H1 (cell line): Measurements from ENCODE around the gene HES7. TPM values are rescaled to one million over a fixed set of nuclear protein-coding genes. Genes with fewer than 3 reads are reported as not detected.

ENCODE experiments used
- CTCF ChIA-PET: fragments of 300-600 bp; sonication (Branson Sonifier 250); formaldehyde crosslinking; loops from one replicate; lab custom pipeline; 2021; ENCODE audit not compliant: partially characterized antibody; lab: Charles Lee
- POLR2A ChIA-PET: fragments of 300-600 bp; sonication (Branson Sonifier 250); formaldehyde crosslinking; loops from one replicate; lab custom pipeline; 2021; ENCODE audit warnings: inconsistent platforms; ENCODE audit not compliant: partially characterized antibody; lab: Charles Lee
- DNase-seq, 2 experiments: peaks; one replicate each; pipeline versions ENCODE4 v3.0.0 to v3.0.0-alpha.2; 2010 to 2022; ENCODE audit warnings: low spot score in 2 of 2, low read depth in 1 of 2, mixed read lengths in 1 of 2
- FAIRE-seq: peaks from 2 replicates; lab custom pipeline; 2011; peaks lifted over from hg19 to GRCh38; lab: Jason Lieb, UNC
- H2AFZ ChIP-seq: 2 replicates; pipeline ENCODE4 v1.8.1; 2012; ENCODE audit warnings: low read length, inconsistent platforms
- H2AK5ac ChIP-seq: 2 replicates; pipeline ENCODE4 v1.6.1; 2013; ENCODE audit warnings: low read depth, low read length
- H2BK120ac ChIP-seq: replicated peaks from 2 replicates; pipeline ENCODE3; 2013; ENCODE audit warnings: low read depth, low read length, inconsistent platforms
- H2BK12ac ChIP-seq: 2 replicates; pipeline ENCODE4 v1.6.1; 2013; ENCODE audit warnings: low read depth, low read length
- H2BK15ac ChIP-seq: 2 replicates; pipeline ENCODE4 v1.6.1; 2013; ENCODE audit warnings: low read length
- H2BK20ac ChIP-seq: 2 replicates; pipeline ENCODE4 v1.6.1; 2013; ENCODE audit warnings: low read length
- H2BK5ac ChIP-seq: 2 replicates; pipeline ENCODE4 v1.6.1; 2013; ENCODE audit warnings: low read depth, low read length
- H3K14ac ChIP-seq: 2 replicates; pipeline ENCODE4 v1.6.1; 2013; ENCODE audit warnings: inconsistent platforms; ENCODE audit not compliant: insufficient read length
- H3K18ac ChIP-seq: 2 replicates; pipeline ENCODE4 v1.6.1; 2013; ENCODE audit warnings: low read length; ENCODE audit errors: extremely low read depth
- H3K23ac ChIP-seq: 2 replicates; pipeline ENCODE4 v1.6.1; 2013; ENCODE audit warnings: inconsistent platforms; ENCODE audit not compliant: insufficient read length
- H3K23me2 ChIP-seq: 2 replicates; pipeline ENCODE4 v1.6.1; 2013; ENCODE audit warnings: low read depth, low read length
- H3K27ac ChIP-seq: 2 replicates; pipeline ENCODE4 v1.6.1; 2011; ENCODE audit warnings: low read depth, low read length, inconsistent platforms
- H3K27me3 ChIP-seq, 4 experiments: replicated peaks in 1 of 4; 1 replicate in 1 of 4; 2 replicates in 3 of 4; pipeline versions ENCODE4 v1.6.1 to v1.8.1; 2011 to 2013; ENCODE audit warnings: low read length in 3 of 4, mild to moderate bottlenecking in 3 of 4, inconsistent platforms in 2 of 4, mixed read lengths in 2 of 4, moderate library complexity in 1 of 4; ENCODE audit not compliant: control insufficient read depth in 3 of 4, insufficient read depth in 3 of 4; ENCODE audit errors: extremely low read depth in 1 of 4
- H3K36me3 ChIP-seq, 4 experiments: 2 replicates each; pipeline versions ENCODE4 v1.6.1 to v1.8.1; 2011 to 2013; ENCODE audit warnings: mild to moderate bottlenecking in 4 of 4, low read length in 3 of 4, moderate library complexity in 2 of 4, control low read depth in 1 of 4, inconsistent platforms in 1 of 4; ENCODE audit not compliant: insufficient read depth in 4 of 4, control insufficient read depth in 2 of 4
- H3K4ac ChIP-seq: replicated peaks from 2 replicates; pipeline ENCODE3; 2013; ENCODE audit warnings: low read length, low read depth, mixed read lengths, inconsistent platforms; ENCODE audit not compliant: insufficient read length
- H3K4me1 ChIP-seq, 4 experiments: replicated peaks in 1 of 4; 1 replicate in 1 of 4; 2 replicates in 3 of 4; pipeline versions ENCODE4 v1.6.1 to v1.8.1; 2011 to 2013; ENCODE audit warnings: low read length in 3 of 4, inconsistent platforms in 2 of 4, mixed read lengths in 1 of 4; ENCODE audit not compliant: insufficient read depth in 4 of 4, control insufficient read depth in 3 of 4
- H3K4me2 ChIP-seq, 2 experiments: 2 replicates each; pipeline versions ENCODE4 v1.6.1 to v1.8.1; 2011 to 2013; ENCODE audit warnings: low read depth in 2 of 2, low read length in 2 of 2, control low read depth in 1 of 2, inconsistent platforms in 1 of 2, mild to moderate bottlenecking in 1 of 2; ENCODE audit not compliant: insufficient read depth in 1 of 2
- H3K4me3 ChIP-seq, 4 experiments: fragments of 200-600, 300-600 bp in 1 of 4; sonication (generic), shearing (Covaris generic), sonication (Bioruptor Twin) in 1 of 4; 2 replicates each; pipeline versions ENCODE4 v1.5.1 to v1.8.1; 2011 to 2016; ENCODE audit warnings: low read length in 4 of 4, low read depth in 3 of 4, control low read depth in 2 of 4, inconsistent platforms in 2 of 4, mild to moderate bottlenecking in 2 of 4, mixed read lengths in 1 of 4, moderate library complexity in 1 of 4; ENCODE audit not compliant: insufficient read depth in 2 of 4; ENCODE audit errors: extremely low read depth in 1 of 4
- H3K56ac ChIP-seq: replicated peaks from 2 replicates; pipeline ENCODE3; 2013; ENCODE audit warnings: low read depth, mild to moderate bottlenecking, mixed read lengths, low read length, inconsistent platforms; ENCODE audit not compliant: insufficient read length
- H3K79me1 ChIP-seq: 2 replicates; pipeline ENCODE4 v1.6.1; 2013; ENCODE audit warnings: low read depth, low read length, control low read depth
- H3K79me2 ChIP-seq, 2 experiments: 2 replicates each; pipeline versions ENCODE4 v1.6.1 to v1.8.1; 2012 to 2013; ENCODE audit warnings: low read length in 2 of 2, mild to moderate bottlenecking in 2 of 2, inconsistent platforms in 1 of 2; ENCODE audit not compliant: insufficient read depth in 2 of 2, control insufficient read depth in 1 of 2
- H3K9ac ChIP-seq, 4 experiments: replicated peaks in 1 of 4; 1 replicate in 1 of 4; 2 replicates in 3 of 4; pipeline versions ENCODE4 v1.6.1 to v1.8.1; 2011 to 2013; ENCODE audit warnings: low read depth in 3 of 4, low read length in 3 of 4, control low read depth in 2 of 4, mild to moderate bottlenecking in 2 of 4, moderate library complexity in 2 of 4, inconsistent platforms in 1 of 4; ENCODE audit errors: extremely low read depth in 1 of 4
- H3K9me3 ChIP-seq, 2 experiments: 2 replicates each; pipeline versions ENCODE4 v1.6.1 to v1.8.1; 2012 to 2013; ENCODE audit warnings: mild to moderate bottlenecking in 2 of 2, moderate library complexity in 2 of 2, control low read depth in 1 of 2, inconsistent platforms in 1 of 2, low read depth in 1 of 2, low read length in 1 of 2, mixed read lengths in 1 of 2; ENCODE audit not compliant: insufficient read depth in 2 of 2
- H4K20me1 ChIP-seq, 2 experiments: replicated peaks in 1 of 2; 2 replicates each; pipeline versions ENCODE3 to v1.8.1; 2011 to 2013; ENCODE audit warnings: inconsistent platforms in 2 of 2, low read length in 2 of 2, mild to moderate bottlenecking in 1 of 2; ENCODE audit not compliant: insufficient read depth in 2 of 2, control insufficient read depth in 1 of 2
- H4K5ac ChIP-seq: 2 replicates; pipeline ENCODE4 v1.6.1; 2013; ENCODE audit warnings: low read length, low read depth, mixed read lengths, inconsistent platforms; ENCODE audit not compliant: insufficient read length
- H4K8ac ChIP-seq: 2 replicates; pipeline ENCODE4 v1.8.0; 2013; ENCODE audit warnings: mild to moderate bottlenecking, moderate library complexity, low read length, inconsistent platforms; ENCODE audit not compliant: insufficient read depth; ENCODE audit errors: extremely low read depth
- H4K91ac ChIP-seq: replicated peaks from 2 replicates; pipeline ENCODE3; 2013; ENCODE audit warnings: low read length, mixed read lengths, inconsistent platforms; ENCODE audit not compliant: insufficient read length
- CTCF ChIP-seq, 3 experiments: IDR thresholded peaks; 1 replicate in 2 of 3; 2 replicates in 1 of 3; pipeline versions ENCODE4 v1.5.1 to v1.6.1; 2011; ENCODE audit warnings: low read length in 3 of 3, mild to moderate bottlenecking in 3 of 3, inconsistent platforms in 2 of 3, low read depth in 1 of 3, moderate library complexity in 1 of 3; ENCODE audit not compliant: insufficient read depth in 1 of 3; ENCODE audit errors: control extremely low read depth in 1 of 3
- HDAC2 ChIP-seq, 2 experiments: fragments of 300-600 bp in 1 of 2; sonication (generic) in 1 of 2; IDR thresholded peaks; 2 replicates each; pipeline ENCODE4 v1.6.1; 2011 to 2012; ENCODE audit warnings: low read depth in 2 of 2, low read length in 2 of 2, mild to moderate bottlenecking in 2 of 2, moderate library complexity in 2 of 2, borderline replicate concordance in 1 of 2, inconsistent platforms in 1 of 2
- WGBS, 2 experiments: shearing (Covaris generic) in 1 of 2; methylation state at CpG; one replicate each; pipeline versions ENCODE4 v1.1.6 to v1.1.7; 2013 to 2015; ENCODE audit warnings: low lambda C conversion rate in 2 of 2, mixed read lengths in 2 of 2, inconsistent platforms in 1 of 2, low coverage in 1 of 2, missing lambda C conversion rate in 1 of 2; ENCODE audit not compliant: insufficient replicate concordance in 2 of 2, insufficient coverage in 1 of 2, insufficient read length in 1 of 2; ENCODE audit errors: extremely low coverage in 1 of 2, missing lambda C conversion rate in 1 of 2; 5-methylcytosine and 5-hydroxymethylcytosine counted together
- polyA plus RNA-seq, 7 experiments: library from polyadenylated mRNA; depleted of rRNA in 3 of 7; stranded (reverse) in 5 of 7; unstranded in 2 of 7; fragments of >200 nt in 5 of 7; fragments of 200-250 nt in 2 of 7; gene quantifications; 1 replicate in 5 of 7; 2 replicates in 1 of 7; 4 replicates in 1 of 7; pipeline versions ENCODE4 v1.2.1 to v1.2.3, GENCODE V29; 2011 to 2013; ENCODE audit warnings: missing spikeins in 2 of 7, mixed read lengths in 2 of 7
- total RNA-seq: library from RNA; stranded (reverse); fragmentation: NEBNext Ultra II Directional; extraction: Animal tissue kit (Norgen Biotek cat#: 25700); gene quantifications from 2 replicates; pipeline ENCODE4 v1.2.1, GENCODE V29; 2021

The HES7 gene
- total and polyA plus RNA-seq, 2 of the 8 experiments (the other 6 are each of a cell fraction or from before 2014, with no cell fraction given), result 0.20 to 0.32 TPM

DNA sequence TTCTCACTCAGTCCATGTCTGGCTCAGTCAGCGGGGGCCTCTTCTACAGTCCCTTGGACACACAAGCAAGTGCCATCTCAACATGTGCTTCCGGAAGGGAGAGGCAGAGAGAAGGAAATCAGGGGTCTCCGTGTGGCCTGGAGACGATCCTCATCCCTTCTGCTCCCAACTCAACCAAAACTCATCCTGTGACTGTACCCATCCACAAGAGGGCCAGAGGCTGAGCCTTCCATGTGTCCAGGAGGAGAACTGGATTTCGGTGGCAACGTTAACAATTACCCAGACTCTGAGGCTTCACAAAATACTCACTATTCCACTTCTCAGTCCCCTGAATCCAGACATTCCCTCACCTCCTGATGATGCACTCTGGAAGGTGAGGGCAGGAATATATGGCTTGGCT is 28.5 kb downstream of the HES7 start:
- no peak overlapping the region for H3K4me3 ChIP-seq
- no peaks in the 10 kb centered on the region for H3K9me3 ChIP-seq
- H2BK15ac ChIP-seq, result no peak overlapping the region
- H3K36me3 ChIP-seq, result no peaks in the 10 kb centered on the region
- no peaks in the 10 kb centered on the region for H3K79me2 ChIP-seq
- H3K56ac ChIP-seq, result no peak overlapping the region
- ChIA-PET CTCF (interaction anchor here (1.0 to 13.6 kb wide), 6 partner anchors 14 to 164 kb away, joined by 3 to 501 read pairs (median 38); partner anchors contain the start of genes ALOXE3 and TRAPPC1), POLR2A (no interaction called here)
- H3K4ac ChIP-seq, result no peak overlapping the region
- H3K4me2 ChIP-seq, result no peak overlapping the region
- no peak overlapping the region for H3K27ac ChIP-seq
- H3K4me1 ChIP-seq, result peaks cover 0 to 5% (median under 1%) of the 10 kb centered on the region in 4 experiments; a peak in 3 of 7 replicates
- no peaks in the 10 kb centered on the region for H3K79me1 ChIP-seq
- no peak overlapping the region for H4K8ac ChIP-seq
- no peak overlapping the region for H2BK20ac ChIP-seq
- no peak overlapping the region for H3K18ac ChIP-seq
- H3K23ac ChIP-seq, result no peak overlapping the region
- 0 out of 2 replicates have a peak overlapping the region, but pooled peaks have one; percentile 39 for H2BK12ac ChIP-seq
- no peaks in the 10 kb centered on the region for H3K23me2 ChIP-seq
- no peak overlapping the region for H2AFZ ChIP-seq
- 76% methylated on average over 6 of the region's 6 CpGs; no CpG with 5 or more reads in 1 of the 2 experiments for WGBS, 2 experiments
- no peaks in the 10 kb centered on the region for H4K20me1 ChIP-seq
- no peak for DNase-seq
- FAIRE-seq, result no peak
- no peak overlapping the region for H2BK5ac ChIP-seq
- H3K9ac ChIP-seq, result no peak overlapping the region
- H2BK120ac ChIP-seq, result no peak overlapping the region
- peaks cover 0 to 5% (median 1%) of the 10 kb centered on the region in 4 experiments; a peak in 3 of 7 replicates for H3K27me3 ChIP-seq
- H3K14ac ChIP-seq, result no peak overlapping the region
- TF ChIP-seq CTCF (IDR thresholded peaks at IDR 0.05; ENCODE audit: control extremely low read depth in 1 of 3, insufficient read depth in 1 of 3, low read depth in 1 of 3, low read length in 3 of 3) (peak in 1 of 3 experiments; percentile 6; a peak in 1 of 4 replicates), HDAC2 (IDR thresholded peaks at IDR 0.05; ENCODE audit: borderline replicate concordance in 1 of 2, low read depth in 2 of 2, low read length in 2 of 2) (no peak)
- no peak overlapping the region for H4K91ac ChIP-seq
- H2AK5ac ChIP-seq, result 0 out of 2 replicates have a peak overlapping the region, but pooled peaks have one; percentile 75
- H4K5ac ChIP-seq, result no peak overlapping the region
